SK-N-SH treated with all-trans-retinoic acid at 6 μM for 48 hours (cell line): Measurements from ENCODE around the gene MVK.

Experiments
- CSDC2 ChIP-seq: fragments of 250-450 bp; sonication (Bioruptor Pico); IDR thresholded peaks from 2 replicates; pipeline ENCODE4 v1.5.0; 2020; ENCODE audit warnings: mild to moderate bottlenecking, moderate library complexity
- ISL1 ChIP-seq: fragments of 250-450 bp; sonication (Bioruptor Pico); IDR thresholded peaks from 2 replicates; pipeline ENCODE4 v2.1.2; 2022; ENCODE audit warnings: mild to moderate bottlenecking, moderate library complexity
- TCF4 ChIP-seq: fragments of 250-450 bp; sonication (Bioruptor Pico); IDR thresholded peaks from 2 replicates; pipeline ENCODE4 v1.8.0; 2021; ENCODE audit warnings: mild to moderate bottlenecking, moderate library complexity, borderline replicate concordance
- TF ChIP-seq, protein P1 (sequence below): fragments of 250-450 bp; sonication (Bioruptor Pico); IDR thresholded peaks from 2 replicates; pipeline ENCODE4 v1.8.0; 2020; ENCODE audit warnings: mild to moderate bottlenecking, moderate library complexity, borderline replicate concordance
- TF ChIP-seq, protein P2 (sequence below): fragments of 250-450 bp; sonication (Bioruptor Pico); IDR thresholded peaks from 2 replicates; pipeline ENCODE4 v1.5.1; 2020; ENCODE audit warnings: low read depth, mild to moderate bottlenecking, moderate library complexity

DNA sequence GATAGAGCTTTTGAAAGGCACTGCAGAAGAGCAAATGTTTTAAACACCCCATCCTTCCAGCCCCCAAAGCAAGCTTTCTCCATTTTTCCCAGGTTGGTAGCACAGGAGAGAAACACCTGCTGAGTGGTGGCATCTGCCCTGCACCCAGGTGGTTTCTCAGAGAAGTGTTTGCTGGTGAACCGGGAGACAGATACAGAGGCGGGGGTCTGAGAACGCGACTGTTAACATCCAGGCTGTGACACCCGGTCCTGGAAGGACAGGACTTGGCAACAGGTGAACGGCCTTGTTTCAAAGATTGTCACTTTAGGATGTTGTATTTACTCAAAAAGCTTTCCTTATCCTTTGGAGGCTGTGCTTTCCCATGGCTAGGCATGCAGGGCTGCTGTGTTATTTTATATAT is 18.8 kb upstream of the MVK start:
- TF ChIP-seq ISL1 (CRISPR knock-in tag) (no peak), CSDC2 (CRISPR knock-in tag) (no peak), TCF4 (CRISPR knock-in tag) (no peak)
- TF ChIP-seq, protein P1, sequence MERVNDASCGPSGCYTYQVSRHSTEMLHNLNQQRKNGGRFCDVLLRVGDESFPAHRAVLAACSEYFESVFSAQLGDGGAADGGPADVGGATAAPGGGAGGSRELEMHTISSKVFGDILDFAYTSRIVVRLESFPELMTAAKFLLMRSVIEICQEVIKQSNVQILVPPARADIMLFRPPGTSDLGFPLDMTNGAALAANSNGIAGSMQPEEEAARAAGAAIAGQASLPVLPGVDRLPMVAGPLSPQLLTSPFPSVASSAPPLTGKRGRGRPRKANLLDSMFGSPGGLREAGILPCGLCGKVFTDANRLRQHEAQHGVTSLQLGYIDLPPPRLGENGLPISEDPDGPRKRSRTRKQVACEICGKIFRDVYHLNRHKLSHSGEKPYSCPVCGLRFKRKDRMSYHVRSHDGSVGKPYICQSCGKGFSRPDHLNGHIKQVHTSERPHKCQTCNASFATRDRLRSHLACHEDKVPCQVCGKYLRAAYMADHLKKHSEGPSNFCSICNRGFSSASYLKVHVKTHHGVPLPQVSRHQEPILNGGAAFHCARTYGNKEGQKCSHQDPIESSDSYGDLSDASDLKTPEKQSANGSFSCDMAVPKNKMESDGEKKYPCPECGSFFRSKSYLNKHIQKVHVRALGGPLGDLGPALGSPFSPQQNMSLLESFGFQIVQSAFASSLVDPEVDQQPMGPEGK (CRISPR knock-in tag) = no peak
- TF ChIP-seq, protein P2, sequence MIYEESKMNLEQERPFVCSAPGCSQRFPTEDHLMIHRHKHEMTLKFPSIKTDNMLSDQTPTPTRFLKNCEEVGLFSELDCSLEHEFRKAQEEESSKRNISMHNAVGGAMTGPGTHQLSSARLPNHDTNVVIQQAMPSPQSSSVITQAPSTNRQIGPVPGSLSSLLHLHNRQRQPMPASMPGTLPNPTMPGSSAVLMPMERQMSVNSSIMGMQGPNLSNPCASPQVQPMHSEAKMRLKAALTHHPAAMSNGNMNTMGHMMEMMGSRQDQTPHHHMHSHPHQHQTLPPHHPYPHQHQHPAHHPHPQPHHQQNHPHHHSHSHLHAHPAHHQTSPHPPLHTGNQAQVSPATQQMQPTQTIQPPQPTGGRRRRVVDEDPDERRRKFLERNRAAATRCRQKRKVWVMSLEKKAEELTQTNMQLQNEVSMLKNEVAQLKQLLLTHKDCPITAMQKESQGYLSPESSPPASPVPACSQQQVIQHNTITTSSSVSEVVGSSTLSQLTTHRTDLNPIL = no peak
